ENCODE data around the gene PTGIR.

PTGIR gene

DNA sequence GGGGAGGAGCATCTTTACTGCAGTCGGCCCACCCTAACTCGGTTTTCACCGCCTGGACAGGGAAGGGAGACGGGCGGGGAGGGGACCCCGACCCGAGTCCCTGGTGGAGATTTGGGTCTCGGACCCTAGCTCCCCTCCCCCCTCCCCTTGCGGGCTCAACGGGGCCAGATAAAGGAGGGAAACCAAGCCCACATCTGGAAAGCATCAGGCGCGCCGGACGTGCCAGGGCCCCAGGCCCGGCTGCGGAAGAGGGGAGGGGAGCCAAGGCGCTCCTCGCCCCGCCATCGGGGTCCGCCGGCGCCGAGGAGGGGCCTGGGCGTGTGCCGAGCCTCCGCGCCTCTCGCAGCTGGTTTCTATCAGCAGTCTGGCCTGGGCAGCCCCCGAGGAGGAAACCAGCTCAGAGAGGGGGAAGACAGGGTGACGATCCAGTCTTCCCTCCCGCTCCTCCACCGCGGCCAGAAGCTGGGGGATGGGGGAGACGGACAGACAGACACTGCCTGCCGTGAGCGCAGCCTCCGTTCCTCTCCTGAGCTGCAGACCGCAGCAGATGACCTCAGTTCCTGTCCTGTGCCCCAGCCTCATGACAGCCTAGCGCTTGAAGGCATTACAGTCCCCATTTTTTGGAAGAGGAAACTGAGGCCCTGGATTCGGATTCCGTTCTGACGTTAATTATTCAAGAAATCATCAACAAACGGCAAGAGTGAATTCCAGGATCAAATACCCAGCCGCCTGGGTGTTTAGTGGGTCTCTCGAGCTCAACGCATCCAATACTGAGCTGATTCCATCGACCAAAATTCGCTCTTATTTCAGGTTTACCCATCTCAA, 14.7 kb upstream of the PTGIR start:
- DNase-seq (ENCODE audit: low spot score) = no peak

- no peak for DNase-seq (ENCODE audit: low spot score)
Observed at GRCh38 chr19:46637224-46637623, 12.3 kb upstream of the PTGIR start.

DNA sequence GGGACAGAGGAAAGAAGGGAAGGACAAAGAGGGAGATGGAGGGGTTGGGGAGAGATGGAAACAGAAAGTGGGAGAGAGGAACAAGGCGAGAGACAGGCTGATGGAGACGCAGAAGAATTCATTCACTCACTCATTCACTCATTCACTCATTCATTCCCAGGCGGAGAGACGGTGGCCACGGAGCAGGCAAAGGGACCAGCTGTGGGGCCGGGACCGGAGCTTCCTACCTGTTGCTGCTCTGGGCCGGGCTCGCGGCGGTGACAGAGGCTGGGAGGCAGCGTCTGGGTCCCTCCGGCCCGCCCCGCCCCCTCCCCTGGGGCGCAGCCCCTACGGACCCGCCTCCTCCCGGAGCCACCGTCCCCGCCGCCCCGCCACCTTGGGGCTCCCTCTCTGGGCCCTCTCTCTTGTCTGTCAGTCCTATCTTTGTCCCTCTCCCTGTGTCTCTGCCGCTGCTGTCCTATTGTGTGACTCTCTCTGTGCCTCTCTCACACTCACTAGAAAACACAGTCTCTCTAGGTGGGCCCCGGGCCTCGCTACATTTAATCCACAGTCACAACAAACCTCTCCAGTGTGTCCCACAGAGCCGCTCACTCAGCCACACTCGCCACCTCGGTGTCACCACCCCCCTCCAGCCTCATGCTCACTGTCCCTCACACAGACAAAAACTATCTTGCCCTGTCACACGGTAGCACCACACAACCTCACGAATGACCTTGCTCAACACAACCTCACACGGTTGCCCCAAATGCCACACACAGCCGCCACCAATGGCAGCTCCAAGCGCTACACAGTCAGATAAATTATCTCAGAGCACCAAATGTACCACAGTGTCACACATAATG, 11.3 kb upstream of the PTGIR start, which contains the start of gene GNG8:
Gene GNG8, minus strand, starts transcription at position 283 of the 842 bp plus-strand sequence. CDS start 1,520 bp downstream, outside the sequence.
- no peak for DNase-seq (ENCODE audit: low spot score)

GRCh38 chr19:46634656-46635218, 9.8 kb upstream of the PTGIR start:
- no peak for DNase-seq (ENCODE audit: low spot score)

GRCh38 chr19:46634045-46634655, 9.3 kb upstream of the PTGIR start:
- peak; percentile 92 for DNase-seq (ENCODE audit: low spot score)

- DNase-seq (ENCODE audit: low spot score) = no peak
Observed at GRCh38 chr19:46633130-46633529, 8.2 kb upstream of the PTGIR start.

GRCh38 chr19:46631481-46631880, 6.6 kb upstream of the PTGIR start:
- no peak for DNase-seq (ENCODE audit: low spot score)

DNA sequence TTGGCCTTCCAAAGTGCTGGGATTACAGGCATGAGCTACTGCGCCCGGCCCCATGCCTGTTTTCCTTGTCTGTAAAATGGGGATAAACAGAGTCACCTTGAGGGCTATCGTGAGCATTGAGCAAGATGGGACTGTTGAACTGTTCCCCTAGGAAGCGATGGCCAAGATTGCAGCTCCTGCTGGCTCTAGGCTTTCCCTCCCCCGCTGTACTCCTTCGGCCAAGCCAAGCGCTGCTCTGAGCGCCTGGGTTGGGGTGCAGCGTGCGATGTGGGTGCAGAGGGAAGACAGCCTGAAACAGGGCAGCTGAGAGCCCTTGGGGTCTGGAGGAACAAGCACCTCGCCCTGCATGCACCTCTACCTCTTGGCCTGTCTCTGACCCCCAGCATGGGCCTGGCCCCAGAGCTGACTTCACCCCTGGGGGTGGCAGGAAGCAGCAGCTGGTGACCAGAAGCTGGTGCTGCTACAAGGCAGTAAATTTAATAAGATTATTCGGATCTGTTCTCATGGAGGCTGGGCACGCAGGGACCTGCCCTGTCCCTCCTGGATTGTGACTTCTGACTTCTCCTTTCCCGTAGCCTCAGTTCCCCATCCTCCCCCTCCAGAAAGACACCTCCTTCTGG, 5.8 kb upstream of the PTGIR start:
- no peak for DNase-seq (ENCODE audit: low spot score)

- DNase-seq (ENCODE audit: low spot score) = peak; percentile 55
Observed at GRCh38 chr19:46629546-46630025, 4.7 kb upstream of the PTGIR start.

- DNase-seq (ENCODE audit: low spot score) = peak; percentile 20
Observed at GRCh38 chr19:46628970-46629369, 4.1 kb upstream of the PTGIR start.

- no peak for DNase-seq (ENCODE audit: low spot score)
Observed at GRCh38 chr19:46626446-46626845, 1.6 kb upstream of the PTGIR start.

DNA sequence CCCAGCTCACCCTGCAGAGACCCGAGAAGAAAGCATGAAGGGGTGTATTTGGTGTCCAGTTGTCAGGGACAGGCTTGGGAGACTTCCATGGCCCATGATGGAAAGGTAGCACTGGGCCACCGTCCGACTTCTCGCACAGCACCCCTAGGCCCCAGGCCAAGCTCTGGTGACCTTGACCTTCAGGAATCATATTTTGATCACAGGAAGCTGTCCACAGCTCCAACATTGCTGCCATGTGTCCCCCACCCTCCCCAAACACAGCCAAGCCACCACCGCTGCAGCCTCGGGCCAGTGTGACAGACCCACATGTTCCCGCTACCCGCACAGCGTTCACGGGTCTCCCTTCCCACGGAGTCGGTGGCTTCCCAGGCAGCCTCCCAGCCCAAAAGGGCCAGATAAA, 842 bp upstream of the PTGIR start:
- no peak for DNase-seq (ENCODE audit: low spot score)

- no peak for DNase-seq (ENCODE audit: low spot score)
Observed at GRCh38 chr19:46623915-46624502, 880 bp downstream of the PTGIR start.

DNA sequence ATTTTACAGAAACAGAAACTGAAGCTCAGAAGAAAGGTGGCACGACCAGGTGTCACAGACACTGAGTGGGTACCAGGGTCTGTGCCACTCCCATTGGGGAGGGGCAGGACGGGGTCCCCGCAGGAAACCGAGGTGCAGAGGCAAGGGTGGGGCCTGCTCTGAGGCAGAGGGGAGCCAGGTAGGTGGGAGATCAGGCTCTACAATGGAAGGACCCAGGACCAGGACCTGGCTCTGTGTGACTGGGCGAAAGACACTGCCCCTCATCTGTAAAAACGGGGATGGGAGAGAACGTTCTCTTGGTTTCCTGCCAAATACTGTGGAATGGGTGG, 2.8 kb downstream of the PTGIR start:
- DNase-seq (ENCODE audit: low spot score) = no peak

- no peak for DNase-seq (ENCODE audit: low spot score)
Observed at GRCh38 chr19:46621191-46622117, 3.4 kb downstream of the PTGIR start.

- no peak for DNase-seq (ENCODE audit: low spot score)
Observed at GRCh38 chr19:46620716-46621115, 4.2 kb downstream of the PTGIR start.

DNA sequence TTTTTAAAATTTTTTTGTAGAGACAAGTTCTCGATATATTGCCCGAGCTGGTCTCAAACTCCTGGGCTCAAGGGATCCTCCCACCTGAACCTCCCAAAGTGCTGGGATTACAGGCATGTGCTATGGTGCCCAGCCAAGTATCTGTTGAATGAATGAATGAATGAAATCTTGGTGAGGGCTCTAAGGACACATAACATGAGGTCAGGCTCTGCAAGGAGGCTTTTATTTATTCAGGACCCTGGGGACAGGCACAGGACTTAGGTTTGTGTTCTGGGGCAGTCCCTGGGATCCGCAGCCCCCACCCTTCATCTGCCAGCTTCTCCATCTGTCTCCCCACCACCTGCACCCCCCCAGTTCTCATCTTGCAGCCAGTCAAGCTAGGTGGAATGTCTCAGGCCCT, 4.6 kb downstream of the PTGIR start:
- DNase-seq (ENCODE audit: low spot score) = no peak

- DNase-seq (ENCODE audit: low spot score) = no peak
Observed at GRCh38 chr19:46618670-46619231, 6.1 kb downstream of the PTGIR start.

GRCh38 chr19:46617601-46618000, 7.3 kb downstream of the PTGIR start:
- no peak for DNase-seq (ENCODE audit: low spot score)

Data from hematopoietic multipotent progenitor cell treated with erythropoietin and hydrocortisone succinate and interleukin-3 and kit ligand, for 15 days (in vitro differentiated cells).